GM12801 (cell line): Measurements from ENCODE around the gene BDH2.

Source experiments
- CTCF ChIP-seq: IDR thresholded peaks from one replicate; pipeline ENCODE4 v1.5.1; 2011; ENCODE audit warnings: control low read depth; ENCODE audit not compliant: insufficient read length; ENCODE audit errors: extremely low read depth

The BDH2 gene

GRCh38 chr4:103060453-103061148 lies 39.0 kb downstream of the BDH2 start:
- no peak for TF ChIP-seq CTCF

GRCh38 chr4:103054030-103054429 lies 45.6 kb downstream of the BDH2 start:
- TF ChIP-seq CTCF = no peak

DNA sequence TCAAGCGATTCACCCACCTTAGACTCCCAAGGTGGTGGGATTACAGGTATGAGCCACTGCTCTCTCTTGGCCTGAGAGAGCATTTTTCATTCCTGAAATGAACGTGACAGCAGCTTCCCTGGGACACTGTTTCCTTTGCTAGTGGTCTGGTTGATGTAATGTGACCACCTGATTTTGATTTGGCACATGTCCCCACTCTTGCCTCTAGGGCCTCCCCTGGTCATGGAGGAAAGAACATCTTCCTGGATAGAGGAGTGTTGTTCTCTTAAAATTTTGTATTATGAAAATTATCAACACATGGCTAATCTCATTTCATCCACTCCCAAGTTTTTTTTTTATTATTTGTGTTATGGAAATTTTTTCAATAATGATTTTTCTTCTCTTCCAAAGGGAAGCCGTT lies 46.9 kb downstream of the BDH2 start:
- TF ChIP-seq CTCF = no peak

- no peak for TF ChIP-seq CTCF
Observed at GRCh38 chr4:103052145-103052544, 47.5 kb downstream of the BDH2 start.

DNA sequence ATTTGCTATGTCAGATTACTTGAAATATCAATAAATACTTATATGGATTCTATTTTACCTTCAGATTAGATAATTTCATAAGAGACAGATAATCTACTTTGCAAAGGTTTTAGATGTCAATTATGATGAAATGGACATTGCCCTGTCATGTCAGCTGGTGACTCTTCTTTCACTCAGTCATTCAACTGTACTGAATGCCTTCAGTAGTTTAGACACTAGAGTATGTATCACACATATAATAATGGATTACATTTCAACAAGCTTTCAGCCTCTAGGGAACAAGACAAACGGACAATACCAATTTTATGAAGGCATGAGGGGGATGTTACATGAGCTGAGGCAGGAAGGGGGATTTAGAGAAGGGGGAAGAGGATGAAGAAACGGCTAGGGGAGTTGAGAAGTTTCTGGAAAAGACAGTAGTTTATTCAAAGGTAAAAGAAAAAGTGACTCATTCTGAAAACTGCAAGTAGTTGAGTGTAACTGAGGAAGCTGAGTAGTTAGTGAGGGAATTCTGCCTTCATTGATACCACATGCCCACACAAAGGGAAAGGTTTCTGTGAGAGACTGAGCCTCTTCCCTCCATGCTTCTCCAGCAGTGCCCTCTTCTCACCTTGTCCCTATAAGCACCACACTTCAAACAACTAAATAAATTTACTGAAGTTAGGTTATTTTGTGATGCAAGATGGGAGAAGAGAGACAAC lies 48.7 kb downstream of the BDH2 start:
- no peak for TF ChIP-seq CTCF

DNA sequence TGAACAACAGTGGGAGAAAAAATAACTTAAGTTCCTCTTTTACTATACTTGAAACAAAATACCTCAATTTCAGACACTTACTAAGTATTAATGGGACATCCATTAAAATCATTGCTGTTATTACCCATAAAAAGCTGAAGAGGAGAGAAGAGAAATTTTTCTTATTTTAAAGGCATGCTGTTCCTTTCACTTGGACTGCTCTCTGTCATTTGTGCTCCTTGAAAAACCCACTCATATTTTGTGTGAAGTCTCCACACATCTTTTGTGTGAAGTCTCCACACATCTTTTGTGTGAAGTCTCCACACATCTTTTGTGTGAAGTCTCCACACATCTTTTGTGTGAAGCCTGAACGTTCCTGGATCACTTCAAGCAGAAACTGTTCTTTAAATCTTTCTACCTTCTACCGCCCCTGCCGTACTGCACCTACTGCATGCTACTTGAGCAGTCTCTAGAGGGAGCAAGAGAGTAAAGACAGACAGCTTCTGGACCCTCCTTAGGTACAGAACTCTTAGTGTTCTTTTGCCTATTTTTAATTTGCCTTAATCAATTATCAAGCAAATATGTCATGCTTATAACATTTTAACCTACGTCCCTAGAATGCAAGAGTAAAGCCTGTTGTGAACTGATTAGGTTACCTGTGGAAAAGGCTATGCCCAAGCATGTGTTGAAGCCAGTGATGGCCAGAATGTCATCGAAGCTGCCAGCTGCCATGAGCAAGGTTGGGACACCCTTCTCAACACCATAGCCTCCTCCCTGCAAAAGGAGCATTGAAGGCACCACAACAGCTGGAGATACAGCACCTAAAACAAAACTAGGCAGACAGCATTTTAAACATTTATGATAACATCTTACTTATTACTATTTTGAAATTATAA lies 53.0 kb downstream of the BDH2 start:
- no peak for TF ChIP-seq CTCF

- TF ChIP-seq CTCF = no peak
Observed at GRCh38 chr4:103044183-103044582, 55.5 kb downstream of the BDH2 start.
